ENCODE measurements around the gene VPS8.

VPS8 gene, protein sequence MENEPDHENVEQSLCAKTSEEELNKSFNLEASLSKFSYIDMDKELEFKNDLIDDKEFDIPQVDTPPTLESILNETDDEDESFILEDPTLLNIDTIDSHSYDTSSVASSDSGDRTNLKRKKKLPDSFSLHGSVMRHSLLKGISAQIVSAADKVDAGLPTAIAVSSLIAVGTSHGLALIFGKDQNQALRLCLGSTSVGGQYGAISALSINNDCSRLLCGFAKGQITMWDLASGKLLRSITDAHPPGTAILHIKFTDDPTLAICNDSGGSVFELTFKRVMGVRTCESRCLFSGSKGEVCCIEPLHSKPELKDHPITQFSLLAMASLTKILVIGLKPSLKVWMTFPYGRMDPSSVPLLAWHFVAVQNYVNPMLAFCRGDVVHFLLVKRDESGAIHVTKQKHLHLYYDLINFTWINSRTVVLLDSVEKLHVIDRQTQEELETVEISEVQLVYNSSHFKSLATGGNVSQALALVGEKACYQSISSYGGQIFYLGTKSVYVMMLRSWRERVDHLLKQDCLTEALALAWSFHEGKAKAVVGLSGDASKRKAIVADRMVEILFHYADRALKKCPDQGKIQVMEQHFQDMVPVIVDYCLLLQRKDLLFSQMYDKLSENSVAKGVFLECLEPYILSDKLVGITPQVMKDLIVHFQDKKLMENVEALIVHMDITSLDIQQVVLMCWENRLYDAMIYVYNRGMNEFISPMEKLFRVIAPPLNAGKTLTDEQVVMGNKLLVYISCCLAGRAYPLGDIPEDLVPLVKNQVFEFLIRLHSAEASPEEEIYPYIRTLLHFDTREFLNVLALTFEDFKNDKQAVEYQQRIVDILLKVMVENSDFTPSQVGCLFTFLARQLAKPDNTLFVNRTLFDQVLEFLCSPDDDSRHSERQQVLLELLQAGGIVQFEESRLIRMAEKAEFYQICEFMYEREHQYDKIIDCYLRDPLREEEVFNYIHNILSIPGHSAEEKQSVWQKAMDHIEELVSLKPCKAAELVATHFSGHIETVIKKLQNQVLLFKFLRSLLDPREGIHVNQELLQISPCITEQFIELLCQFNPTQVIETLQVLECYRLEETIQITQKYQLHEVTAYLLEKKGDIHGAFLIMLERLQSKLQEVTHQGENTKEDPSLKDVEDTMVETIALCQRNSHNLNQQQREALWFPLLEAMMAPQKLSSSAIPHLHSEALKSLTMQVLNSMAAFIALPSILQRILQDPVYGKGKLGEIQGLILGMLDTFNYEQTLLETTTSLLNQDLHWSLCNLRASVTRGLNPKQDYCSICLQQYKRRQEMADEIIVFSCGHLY (N-terminal part only)

DNA sequence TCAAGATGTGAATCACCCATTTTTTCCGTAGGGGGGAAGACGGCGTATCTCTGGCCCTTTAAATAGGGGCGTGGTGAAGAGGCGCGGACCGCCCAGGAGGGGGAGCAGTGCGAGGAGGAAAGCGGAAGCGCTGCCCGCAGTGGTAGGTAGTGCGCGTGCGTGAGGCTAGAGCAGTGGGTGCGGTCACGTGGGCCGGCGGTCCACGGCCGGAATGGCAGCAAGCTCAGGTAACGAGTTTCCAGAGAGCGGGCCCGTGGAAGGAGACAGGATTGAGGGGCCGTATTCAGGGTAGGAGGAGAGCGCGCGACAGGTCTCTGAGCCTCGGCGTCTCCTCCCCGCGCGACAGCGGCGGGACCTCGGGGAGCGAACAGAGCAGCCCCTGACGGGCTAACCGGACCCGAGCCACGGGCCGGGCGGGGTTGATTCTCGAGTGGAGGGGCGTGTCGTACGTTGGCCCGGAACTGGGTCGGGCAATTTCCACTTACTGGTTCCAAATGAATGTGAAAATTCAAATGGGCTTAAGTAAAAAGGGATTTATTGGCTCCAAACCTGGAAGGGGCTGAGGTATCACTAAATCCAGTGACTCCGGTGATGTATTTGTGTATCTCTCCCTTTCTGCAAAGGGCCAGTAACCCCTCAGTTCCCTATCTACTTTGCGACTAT is at the start of gene VPS8:
Gene VPS8 (plus strand): TSS at position 168 of the 663 bp plus-strand sequence. CDS start 12,467 bp downstream, outside the sequence.
- DNase-seq (ENCODE audit: low read depth in 2 of 2), result peak; percentile 95 to 96

DNA sequence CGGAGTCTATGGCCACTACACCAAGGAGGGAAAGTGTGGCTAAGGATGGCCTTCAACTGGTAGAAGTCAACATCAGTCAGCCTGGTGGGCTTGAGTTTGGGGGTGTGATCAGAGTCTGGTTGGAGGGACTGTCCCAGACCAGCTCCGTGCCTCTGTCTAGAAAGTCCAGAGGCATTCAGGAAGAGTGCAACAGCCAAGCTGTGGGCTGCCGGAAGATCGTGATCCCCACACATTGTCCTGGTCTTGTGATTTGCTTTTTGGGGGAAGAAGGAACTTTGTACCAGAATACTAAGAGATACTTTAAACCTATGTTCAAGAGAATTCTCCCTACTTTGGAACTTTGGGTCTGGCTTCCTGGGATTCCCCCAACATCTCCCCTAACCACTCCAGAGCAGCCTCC is 47.8 kb upstream of the VPS8 start:
- DNase-seq (ENCODE audit: low read depth in 2 of 2), result no peak

DNA sequence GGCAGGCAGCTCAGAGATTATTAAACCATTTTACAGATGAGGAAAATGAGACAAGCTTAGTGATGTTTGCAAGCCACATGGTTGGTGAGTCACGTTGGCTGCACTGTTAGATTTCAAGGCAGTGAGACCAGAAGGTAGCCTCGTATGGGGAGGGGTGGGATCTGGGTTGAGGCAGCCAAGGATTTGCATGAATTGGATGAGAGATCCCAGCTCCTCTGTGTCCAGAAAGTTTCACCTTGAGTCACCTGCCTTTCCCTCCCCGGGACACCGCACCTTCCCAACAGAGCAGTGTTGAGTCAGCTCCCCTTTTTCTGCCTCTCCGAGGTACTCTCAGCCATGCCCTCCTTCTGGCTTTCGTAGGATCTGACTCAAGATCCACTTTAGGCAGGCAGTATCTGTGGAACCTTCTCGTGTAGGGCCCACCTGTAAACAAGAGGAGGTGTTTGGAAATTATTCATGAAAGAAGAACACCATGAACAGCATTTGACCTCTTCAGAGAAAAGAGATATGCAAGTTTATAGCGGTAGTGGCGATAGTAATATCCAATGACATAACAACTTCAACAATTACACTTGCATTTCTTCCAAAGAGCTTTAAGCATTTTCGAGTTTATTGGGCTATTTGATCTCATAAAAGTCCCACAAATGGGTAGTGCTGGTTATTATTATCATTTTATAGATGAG is 46.8 kb upstream of the VPS8 start:
- no peak for DNase-seq (ENCODE audit: low read depth in 2 of 2)

- no peak for DNase-seq (ENCODE audit: low read depth in 2 of 2)
These were observed 46.3 kb upstream of the VPS8 start for GRCh38 chr3:184765730-184766074.

- no peak for DNase-seq (ENCODE audit: low read depth in 2 of 2)
These were observed 45.3 kb upstream of the VPS8 start for GRCh38 chr3:184766555-184767261.

DNA sequence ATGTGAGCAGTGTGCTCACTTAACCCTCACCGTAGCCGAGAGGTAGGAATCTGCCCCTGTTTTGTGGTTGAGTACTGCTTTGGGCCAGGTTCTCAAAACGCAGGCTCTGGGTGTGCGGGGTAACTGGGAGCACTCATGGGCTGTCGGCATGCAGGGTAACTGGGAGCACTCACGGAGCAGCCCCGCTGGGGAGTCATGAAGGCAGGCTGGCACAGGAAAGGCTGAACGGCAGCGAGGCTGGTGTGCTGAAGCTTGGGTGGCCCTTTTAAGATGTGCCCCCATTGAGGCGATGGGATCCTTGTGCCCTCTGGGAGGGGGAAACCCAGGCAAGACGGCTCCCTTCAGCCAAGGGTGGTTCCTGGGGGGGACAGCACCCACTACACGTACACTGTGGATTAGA is 44.6 kb upstream of the VPS8 start:
- DNase-seq (ENCODE audit: low read depth in 2 of 2), result no peak

DNA sequence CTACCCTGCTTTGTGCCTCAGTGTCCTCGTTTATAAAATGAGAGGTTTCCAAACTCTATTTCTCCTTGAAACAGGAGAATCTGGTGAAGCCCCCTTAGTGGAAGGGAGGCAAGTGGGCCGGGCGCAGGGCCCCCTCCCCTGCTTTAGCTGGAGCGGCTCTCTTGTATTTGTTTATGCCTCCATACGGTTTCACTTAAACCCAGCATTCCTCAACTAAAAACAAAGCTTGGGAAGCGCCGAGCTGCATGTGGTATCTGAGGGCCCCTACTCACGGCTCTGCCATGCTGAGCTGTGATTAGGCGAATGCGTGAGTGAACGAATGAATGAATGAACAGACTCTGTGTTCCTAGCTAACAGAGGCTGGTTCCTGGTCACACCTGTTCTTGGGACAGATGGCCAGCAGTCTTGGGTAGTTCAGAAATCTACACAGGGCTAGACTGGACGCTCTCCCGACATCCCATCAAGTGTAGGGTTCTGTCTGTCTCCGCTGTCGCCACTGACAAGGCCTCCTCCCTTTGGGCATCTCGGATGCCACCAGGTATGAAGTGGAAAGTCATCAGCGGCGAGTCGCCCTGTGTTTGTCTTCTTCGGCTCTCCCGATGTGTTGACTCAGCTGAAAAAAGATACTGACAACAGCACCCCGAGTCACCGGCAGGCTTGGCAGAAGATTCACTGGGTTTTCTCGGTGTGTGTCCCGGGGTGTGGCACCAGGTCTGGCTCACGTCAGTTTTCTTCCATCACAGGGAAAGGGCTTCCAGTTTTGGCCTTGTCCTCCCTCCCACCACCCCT is 42.4 kb upstream of the VPS8 start:
- DNase-seq (ENCODE audit: low read depth in 2 of 2), result no peak

- DNase-seq (ENCODE audit: low read depth in 2 of 2), result no peak
These were observed 41.4 kb upstream of the VPS8 start for GRCh38 chr3:184770541-184770940.

DNA sequence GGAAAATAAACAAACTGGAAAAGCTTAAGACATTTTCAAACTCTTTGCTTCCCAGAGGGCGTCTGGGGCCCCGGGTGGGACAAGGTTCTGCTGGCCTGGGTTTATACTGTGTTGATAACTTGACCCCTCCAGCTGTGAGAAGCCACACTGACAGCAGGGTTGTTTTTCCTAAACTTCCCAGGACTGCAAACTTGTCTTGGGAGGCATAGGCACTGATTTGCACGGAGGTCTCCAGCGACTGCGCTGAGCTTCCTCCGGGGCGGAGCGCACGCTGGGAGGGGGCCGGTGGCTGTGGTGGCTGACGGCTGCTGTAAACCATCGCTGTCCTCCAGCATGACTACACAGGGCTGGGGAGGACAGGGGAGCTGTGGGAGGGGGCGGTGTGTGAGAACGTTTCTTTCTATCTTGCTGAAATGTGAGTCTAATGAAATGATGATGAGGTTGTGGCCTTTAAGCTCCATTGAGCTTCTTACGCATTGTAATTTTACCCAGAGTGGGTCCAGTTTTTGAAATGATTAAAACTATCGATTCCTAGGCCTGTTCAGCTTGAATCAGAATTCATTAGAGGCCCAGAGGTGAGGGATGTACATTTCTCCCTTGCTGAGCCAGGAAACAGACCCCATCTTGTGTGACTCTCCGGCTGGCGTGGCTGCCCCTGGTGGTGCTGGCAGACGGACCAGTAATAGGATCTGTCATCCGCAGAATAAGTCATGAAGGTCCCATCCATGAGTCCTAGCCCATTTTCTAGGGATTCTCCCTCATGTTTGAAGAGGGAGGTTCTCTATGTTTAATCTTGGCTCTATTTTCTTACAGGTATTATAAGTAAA is 40.5 kb upstream of the VPS8 start:
- DNase-seq (ENCODE audit: low read depth in 2 of 2), result no peak

GRCh38 chr3:184772667-184773272 is 39.2 kb upstream of the VPS8 start:
- no peak for DNase-seq (ENCODE audit: low read depth in 2 of 2)

DNA sequence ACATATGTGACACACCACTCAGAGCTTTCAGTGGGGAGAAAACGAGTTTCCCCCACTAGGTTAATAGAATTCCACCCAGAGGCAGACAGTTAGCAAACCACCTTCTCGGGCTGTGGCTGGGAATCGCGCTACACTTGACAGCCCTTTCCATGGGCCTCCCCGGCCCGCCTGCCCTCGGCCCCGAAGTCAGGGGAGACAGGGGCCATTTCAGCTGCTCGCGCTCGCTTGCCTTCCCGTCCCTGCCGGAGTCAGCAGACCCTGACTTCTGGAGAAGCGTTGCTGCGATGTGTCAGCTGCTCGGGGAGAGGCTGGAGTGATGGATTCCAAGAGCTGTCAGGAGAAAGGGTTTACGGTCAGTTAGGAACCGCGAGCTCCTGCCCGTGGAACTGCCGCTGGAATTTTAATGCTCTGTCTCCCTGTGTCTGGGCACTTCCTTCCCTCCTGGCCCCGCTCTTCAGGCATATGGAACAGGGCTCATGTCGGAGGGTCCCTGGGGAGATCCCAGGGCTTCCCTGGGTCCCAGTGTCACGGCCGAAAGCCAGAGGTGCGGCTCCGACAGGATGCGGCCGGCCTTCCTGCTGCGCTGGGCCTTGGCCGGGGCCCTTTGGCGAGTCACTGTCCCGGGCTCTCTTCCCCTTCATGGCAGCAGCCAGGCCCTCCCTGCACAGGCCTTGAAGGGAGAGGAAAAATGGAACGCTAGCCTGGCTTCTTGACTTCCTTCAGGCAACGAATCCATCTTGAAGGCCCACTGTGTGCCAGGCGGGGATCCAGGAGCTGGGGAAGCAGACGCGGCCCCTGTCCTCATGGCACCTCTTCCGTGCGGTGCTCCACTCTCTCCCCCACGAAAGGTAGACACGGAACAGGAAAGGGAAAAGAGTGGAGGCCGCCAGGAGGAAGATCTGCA is 38.4 kb upstream of the VPS8 start:
- no peak for DNase-seq (ENCODE audit: low read depth in 2 of 2)

GRCh38 chr3:184776916-184777315 is 35.0 kb upstream of the VPS8 start:
- no peak for DNase-seq (ENCODE audit: low read depth in 2 of 2)

DNA sequence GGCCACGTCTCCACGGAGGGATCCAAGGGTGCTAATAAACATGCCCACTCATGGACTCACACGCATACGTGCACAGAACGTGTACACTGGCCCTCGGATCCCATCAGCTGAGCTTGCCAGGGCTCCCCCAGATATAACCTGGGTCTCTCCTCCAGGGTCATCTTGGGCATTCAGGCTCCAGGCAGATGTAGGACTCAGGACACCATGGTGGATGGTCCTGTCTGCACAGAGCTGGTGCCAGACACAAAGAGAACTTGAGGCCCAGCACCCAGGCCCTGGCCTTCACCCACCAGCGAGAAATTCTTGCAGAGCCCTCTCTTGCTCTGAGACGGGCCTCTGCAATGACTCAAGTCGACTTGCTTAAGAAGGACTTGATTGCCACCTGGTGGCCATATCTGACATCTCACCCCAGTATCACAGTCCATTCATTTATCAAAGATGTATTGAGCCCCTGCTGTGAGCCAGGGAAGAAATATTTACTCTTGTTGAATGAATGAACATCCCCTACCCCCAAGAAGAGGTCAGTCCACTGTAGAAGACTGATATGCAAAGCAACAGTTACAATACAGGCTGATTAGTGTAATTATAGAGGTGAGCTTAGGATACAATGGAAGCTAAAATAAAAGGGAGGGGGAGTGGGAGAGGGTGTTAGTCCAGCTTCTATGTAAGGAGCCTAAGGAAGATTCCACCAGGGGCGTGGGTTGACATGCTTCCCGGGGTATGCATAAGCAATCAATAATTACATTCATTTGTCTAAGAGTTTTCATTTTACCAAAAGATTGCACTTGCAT is 34.2 kb upstream of the VPS8 start:
- peak; percentile 75 to 77 for DNase-seq (ENCODE audit: low read depth in 2 of 2)

- DNase-seq (ENCODE audit: low read depth in 2 of 2), result no peak
These were observed 33.3 kb upstream of the VPS8 start for GRCh38 chr3:184778426-184779332.

DNA sequence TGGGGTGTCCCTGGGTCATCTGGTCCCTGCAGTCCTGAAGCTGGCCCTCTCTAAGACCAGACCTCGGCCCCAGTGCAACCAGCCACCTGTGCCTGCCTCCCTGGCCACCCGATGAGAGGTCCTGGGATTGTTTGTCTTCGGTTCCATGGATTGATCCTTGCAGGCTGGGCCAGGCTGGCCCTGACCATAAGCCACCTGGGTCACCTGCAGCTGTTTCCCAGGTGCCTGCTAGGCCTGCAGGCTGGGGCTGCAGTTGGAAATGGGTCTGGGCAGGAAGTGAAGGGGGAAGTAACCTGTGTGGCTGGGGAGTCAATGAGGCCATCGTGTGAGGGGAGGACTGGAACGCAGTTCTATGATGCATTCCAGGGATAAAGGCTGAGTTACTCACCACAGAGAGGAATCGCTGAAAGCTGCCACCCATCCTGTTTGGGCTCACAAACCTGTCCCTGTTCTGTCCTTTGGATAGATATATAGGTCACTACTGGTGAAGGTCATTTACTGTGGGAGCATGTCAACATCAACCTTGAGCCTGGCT is 30.9 kb upstream of the VPS8 start:
- DNase-seq (ENCODE audit: low read depth in 2 of 2), result no peak
